Globus pallidus (tissue), 1 donor: ENCODE results near the gene PEAK1.

Experiments used
- DNase-seq: peaks from one replicate; pipeline ENCODE4 v3.0.0-alpha.2; 2015; ENCODE audit warnings: low spot score

The PEAK1 gene

DNA sequence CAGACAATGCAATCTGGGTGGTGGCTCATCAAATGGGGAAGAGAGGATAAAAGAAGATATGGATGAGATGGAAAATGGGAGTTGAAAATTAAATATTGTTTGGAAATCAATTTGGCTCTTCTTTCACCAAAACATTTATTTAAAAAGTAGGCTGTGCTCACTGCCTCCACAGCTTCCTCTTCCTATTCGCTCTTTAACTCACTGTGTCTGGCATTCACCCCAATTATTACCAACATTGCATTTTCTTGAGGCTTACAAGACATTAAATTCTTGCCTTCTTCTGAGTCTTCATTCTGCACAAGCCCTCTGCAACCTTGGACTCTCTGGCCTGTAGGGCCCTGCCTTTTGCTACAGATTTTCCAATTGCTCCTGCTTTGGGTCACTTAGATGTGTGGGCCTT, 296.1 kb downstream of the PEAK1 start:
- no peak for DNase-seq

DNA sequence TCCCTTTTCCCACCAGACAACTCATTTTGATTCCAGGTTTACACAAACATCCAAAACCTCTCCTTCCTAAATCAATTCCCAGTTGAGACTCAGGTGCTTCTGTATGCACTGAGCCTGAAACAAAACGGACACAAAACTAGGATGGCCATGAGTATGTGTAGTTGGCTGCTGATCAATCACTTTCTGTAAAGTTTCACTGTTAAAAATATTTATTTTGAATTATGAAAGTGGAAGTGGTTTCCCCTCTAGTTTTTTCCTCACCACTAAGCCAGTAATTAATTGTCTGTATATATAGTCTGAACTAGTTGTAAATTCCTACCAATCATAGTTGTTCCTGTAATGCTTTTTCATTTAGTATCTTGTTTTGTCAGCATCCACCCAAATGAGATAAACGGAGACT, 297.3 kb downstream of the PEAK1 start:
- no peak for DNase-seq

DNA sequence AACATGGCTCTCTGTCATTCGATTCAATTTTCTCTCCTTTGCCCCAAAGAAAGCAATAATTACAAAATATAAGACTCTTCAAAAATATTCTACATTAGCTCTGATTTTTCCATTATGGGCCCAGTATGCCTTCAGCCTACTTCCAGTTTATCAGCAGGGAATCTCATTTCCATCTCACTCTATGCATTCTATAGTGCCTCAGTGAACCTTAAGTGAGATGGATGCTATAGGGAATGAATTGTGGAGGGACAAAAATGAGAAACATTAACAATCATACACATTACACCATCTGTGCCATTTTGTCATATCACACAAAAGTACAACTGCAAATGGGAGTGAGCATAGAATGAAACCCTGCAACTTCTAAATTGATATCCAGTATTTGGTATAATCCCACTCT, 298.3 kb downstream of the PEAK1 start:
- no peak for DNase-seq

DNA sequence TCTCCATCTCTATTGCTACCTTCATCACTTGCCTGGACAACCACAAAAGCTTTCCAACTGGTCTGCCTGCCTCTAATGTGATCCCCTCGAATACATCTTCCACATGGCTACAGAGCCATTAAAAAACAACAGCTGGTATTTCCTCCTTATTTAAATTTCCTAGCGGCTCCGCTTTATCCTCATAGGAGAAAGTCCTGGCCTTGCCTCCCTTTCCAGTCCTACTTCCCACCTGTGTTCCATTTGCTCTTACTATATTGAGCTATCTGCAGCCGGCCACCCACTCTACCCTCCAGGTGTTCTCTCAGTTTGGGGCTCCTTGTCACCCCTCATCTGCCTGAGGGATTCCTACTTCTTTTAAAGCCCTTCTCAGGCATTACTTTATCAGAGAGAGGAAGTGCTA, 299.3 kb downstream of the PEAK1 start:
- no peak for DNase-seq

GRCh38 chr15:77119446-77119845, 300.5 kb downstream of the PEAK1 start:
- DNase-seq, result no peak

GRCh38 chr15:77118882-77119321, 301.0 kb downstream of the PEAK1 start:
- peak; percentile 78 for DNase-seq

DNA sequence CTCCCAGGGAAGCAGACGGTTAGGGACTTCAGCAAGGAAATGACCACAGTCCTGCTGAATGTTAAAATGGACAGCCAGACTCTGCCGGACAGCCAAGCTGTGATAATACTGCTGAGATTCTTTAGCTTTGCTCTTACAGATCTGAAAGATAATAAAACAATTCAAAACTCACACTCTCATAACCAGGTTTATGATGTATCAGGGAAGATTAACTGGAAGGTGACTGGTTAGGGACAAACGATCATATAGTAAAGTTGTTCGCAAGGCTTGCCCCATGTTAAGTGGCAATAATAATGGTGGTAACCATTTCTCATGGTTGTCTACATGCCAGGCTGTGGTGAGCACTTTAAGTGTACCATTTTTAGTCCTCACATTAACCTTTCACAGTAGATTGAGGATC, 304.7 kb downstream of the PEAK1 start:
- DNase-seq, result no peak

GRCh38 chr15:77112838-77113504, 306.9 kb downstream of the PEAK1 start:
- DNase-seq, result no peak

DNA sequence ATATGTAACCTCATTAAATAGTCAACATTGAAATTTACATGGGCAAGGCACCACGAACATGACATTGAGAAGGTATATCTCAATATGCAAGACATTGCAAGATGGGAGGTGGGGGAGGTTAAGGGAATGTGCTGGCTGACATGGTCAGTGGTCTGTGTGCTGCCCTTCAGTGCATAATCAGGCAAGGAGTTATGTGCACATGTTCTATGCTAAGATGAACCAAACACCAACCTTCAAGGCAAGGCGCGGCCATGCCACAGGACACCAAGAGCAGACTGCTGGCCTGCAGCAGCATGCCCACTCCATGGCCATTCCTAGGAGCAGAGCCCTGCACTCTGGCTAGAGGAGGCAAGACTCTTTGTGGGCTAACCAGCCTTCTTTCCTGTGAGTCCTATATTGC, 308.1 kb downstream of the PEAK1 start:
- no peak for DNase-seq

GRCh38 chr15:77107531-77108355, 312.2 kb downstream of the PEAK1 start:
- peak; percentile 59 for DNase-seq

- no peak for DNase-seq
Measured at GRCh38 chr15:77107068-77107467, 312.8 kb downstream of the PEAK1 start.

DNA sequence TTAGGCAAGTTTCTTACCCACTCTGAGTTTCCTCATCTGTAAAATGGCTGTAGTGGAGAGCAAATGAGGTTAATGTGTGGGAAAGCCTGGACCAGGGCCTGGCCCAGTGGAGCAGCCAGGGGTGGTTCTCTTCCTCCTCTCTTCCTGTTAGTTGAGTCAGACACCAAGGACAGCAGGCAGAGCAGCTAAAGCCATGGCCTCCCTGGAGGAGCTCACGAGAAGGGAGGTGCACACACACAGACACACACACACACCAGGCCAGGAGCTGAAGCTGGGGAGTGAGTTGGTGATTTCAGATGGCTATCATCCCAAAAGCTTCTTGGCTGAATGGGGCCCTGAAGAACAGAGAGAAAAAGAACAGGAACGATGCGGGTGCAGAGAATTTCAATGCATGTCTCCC, 315.7 kb downstream of the PEAK1 start:
- DNase-seq, result no peak

DNA sequence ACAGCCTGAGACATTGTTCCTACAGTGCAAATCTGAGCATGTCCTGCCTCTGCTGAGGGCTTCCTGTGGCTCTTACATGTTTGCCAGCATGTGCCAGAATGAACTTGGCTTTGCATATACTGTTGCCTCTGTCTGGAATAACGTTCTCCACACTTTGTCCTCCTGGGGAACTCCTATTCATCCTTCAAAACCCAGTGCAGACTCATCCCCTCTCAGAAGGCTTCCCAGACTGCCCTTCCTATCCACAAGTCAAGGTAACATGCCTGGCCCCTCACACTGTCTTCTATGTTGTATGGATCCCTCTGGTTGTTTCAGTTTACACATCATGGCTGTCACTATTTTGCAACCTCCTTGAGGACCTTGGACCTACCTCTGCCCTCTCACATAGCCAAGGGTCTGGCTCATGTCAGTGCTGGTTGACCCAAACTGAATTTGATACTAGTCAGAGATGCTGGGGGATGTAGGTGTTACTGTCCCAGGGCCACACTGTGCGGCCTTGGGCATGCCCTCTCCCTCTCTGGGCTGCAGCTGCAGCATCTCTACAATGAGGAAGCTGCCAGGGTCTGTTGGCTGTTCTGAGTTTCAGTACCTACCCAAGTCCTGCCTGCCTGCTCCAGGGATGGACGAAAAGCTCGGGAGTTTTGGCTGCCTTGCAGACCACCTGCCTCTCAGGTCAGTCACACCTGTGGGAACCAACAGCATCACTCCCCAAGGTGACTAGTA, 320.0 kb downstream of the PEAK1 start:
- DNase-seq, result no peak

GRCh38 chr15:77098572-77098971, 321.3 kb downstream of the PEAK1 start:
- no peak for DNase-seq

GRCh38 chr15:77097921-77098320, 322.0 kb downstream of the PEAK1 start:
- DNase-seq, result no peak

- no peak for DNase-seq
Measured at GRCh38 chr15:77097248-77097721, 322.6 kb downstream of the PEAK1 start.

DNA sequence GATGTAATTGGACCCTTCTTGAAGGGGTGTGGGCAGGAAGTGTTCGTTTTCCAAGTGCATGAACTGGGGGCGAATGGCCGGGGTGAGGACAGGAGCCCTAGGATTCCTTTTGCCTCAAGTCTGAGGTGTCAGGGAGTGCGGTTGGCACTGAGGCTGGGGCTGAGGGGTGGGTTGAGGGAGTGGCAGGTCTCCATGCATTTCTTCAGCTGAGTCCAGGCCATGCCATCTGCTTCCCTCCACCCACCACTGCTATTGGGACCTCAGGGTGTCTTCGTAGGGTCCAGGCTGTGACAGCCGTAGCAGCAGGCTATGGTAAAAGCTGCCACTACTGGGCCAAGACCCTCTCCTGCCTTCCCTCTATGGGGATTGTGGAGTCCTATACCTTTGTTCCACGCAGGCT, 323.4 kb downstream of the PEAK1 start:
- no peak for DNase-seq

- DNase-seq, result no peak
Measured at GRCh38 chr15:77096138-77096537, 323.8 kb downstream of the PEAK1 start.

DNA sequence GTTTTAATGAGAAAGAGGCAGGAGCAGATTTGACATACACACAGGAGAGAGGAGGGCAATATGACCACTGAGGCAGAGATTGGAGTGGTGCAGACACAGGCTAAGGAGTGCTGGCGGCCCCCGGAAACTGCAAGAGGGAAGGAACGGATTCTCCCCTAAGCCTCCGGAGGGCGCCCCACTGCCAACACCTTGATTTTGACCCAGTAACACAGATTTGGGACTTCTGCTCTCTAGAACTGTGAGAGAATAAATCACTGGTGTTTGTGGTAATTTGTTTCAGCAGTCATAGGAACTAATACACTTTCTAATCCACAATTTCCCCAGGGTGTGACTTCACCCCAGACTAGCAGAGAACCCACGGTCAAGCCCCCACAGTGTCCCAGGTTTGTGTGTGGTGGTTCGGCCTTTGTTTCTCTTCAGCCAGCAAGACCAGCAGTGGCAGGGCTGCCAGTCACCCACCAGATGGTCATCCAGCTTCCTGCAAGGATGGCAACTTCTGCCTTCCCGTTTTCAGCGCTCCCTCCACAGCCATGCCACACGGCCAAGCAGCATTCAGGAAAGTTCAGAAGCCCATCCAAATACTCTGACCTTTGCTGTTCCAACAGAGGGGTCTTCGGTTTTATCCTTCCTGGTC, 325.4 kb downstream of the PEAK1 start:
- no peak for DNase-seq

DNA sequence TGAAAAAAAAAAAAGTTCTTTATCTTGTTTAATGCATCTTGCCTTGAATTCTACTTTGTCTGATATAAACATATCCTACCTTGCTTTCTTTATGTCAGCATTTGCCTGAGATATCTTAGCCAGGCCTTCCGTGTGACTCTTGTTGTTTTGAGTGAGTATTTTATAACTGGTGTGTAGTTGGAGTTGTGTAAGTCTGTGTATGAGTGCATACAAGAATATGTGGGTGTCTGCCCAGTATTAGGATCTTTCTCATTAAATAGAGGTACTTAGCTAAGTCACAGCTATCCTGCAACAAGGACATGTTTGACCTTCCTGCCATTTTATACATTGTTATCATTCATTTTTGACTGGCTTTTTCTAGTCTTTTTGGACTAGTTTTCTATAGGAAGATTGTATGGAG, 326.5 kb downstream of the PEAK1 start:
- DNase-seq, result no peak

DNA sequence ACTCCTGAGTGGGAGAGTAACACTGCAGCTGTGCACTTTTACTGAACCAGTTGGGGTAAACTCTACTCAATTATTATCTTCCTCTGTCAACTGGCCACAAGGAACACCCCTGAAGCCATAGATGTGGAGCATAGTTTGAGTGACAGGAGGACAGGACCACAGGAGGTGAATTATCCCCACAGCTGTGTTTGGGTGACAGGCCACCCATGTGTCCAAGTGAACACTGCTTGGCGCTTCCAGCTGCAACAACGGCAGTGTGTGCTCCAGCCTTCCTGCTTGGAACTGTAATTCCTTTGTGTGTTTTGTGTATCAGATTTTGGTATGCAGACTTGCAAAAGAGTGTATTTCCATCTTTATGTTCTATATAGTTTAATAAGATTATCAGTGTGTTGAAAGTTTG, 328.8 kb downstream of the PEAK1 start:
- no peak for DNase-seq

DNA sequence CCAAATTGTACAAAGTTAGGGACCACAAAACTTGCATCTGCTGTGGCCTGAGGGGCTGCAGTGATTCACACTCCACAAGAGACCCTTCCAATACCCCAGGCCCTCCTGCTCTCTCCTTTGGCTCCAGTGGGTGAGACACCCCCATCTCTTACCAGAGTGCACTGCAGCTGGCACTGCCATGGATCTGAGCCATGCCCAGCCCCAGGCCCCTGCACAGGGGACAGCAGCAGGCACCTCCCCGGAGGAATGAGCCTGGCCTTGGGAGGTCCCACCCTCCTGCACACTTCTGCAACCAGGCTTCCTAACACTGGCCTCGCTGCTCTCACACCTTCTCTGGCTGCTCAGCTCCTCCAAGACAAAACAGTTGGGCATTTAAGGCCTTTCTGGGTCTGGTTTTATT, 332.7 kb downstream of the PEAK1 start:
- no peak for DNase-seq
